ENCODE data around the gene ZNF445.
"Not testable (repeated sequence)": the region's sequence is repeated elsewhere in the genome, so short reads cannot be mapped to it uniquely, and the experiment has no call there.

Gene ZNF445

GRCh38 chr3:44414517-44415090, 62.9 kb downstream of the ZNF445 start:
- H3K9me3 Mint-ChIP-seq, result no peaks in the 10 kb centered on the region
- ATAC-seq, result no peak
- H3K27ac Mint-ChIP-seq, result no peak overlapping the region
- H3K36me3 Mint-ChIP-seq (ENCODE audit: low read depth), result no peaks in the 10 kb centered on the region
- no peaks in the 10 kb centered on the region for H3K4me1 Mint-ChIP-seq
- no peak for DNase-seq
- H3K27me3 Mint-ChIP-seq, result no peaks in the 10 kb centered on the region
- no peak overlapping the region for H3K4me3 Mint-ChIP-seq

- Mint-ChIP-seq H3K27ac (no peak overlapping the region), H3K4me3 (no peak overlapping the region)
Observed at GRCh38 chr3:44412365-44412764, 65.1 kb downstream of the ZNF445 start.

GRCh38 chr3:44411031-44411645, 66.3 kb downstream of the ZNF445 start:
- Mint-ChIP-seq H3K36me3 (ENCODE audit: low read depth) (no peaks in the 10 kb centered on the region), H3K4me1 (no peaks in the 10 kb centered on the region), H3K4me3 (no peak overlapping the region), H3K27me3 (no peaks in the 10 kb centered on the region), H3K9me3 (no peaks in the 10 kb centered on the region), H3K27ac (no peak overlapping the region)
- DNase-seq, result no peak
- no peak for ATAC-seq

More at GRCh38 chr3:44412365-44412764, 65.1 kb downstream of the ZNF445 start:
- Mint-ChIP-seq H3K4me1 (no peaks in the 10 kb centered on the region), H3K9me3 (no peaks in the 10 kb centered on the region), H3K27me3 (no peaks in the 10 kb centered on the region), H3K36me3 (ENCODE audit: low read depth) (no peaks in the 10 kb centered on the region)
- ATAC-seq (no peak), DNase-seq (no peak)

GRCh38 chr3:44409640-44410410, 67.6 kb downstream of the ZNF445 start:
- H3K9me3 Mint-ChIP-seq, result no peaks in the 10 kb centered on the region
- ATAC-seq (no peak), DNase-seq (no peak)
- H3K4me3 Mint-ChIP-seq, result no peak overlapping the region
- H3K27ac Mint-ChIP-seq, result no peak overlapping the region
- no peaks in the 10 kb centered on the region for H3K36me3 Mint-ChIP-seq (ENCODE audit: low read depth)
- H3K27me3 Mint-ChIP-seq, result no peaks in the 10 kb centered on the region
- no peaks in the 10 kb centered on the region for H3K4me1 Mint-ChIP-seq

GRCh38 chr3:44402548-44402947, 74.9 kb downstream of the ZNF445 start:
- no peak overlapping the region for H3K27ac Mint-ChIP-seq
- ATAC-seq (no peak), DNase-seq (no peak)
- H3K9me3 Mint-ChIP-seq, result no peaks in the 10 kb centered on the region
- H3K4me1 Mint-ChIP-seq, result no peaks in the 10 kb centered on the region
- no peaks in the 10 kb centered on the region for H3K27me3 Mint-ChIP-seq
- peaks cover 1% of the 10 kb centered on the region for H3K36me3 Mint-ChIP-seq (ENCODE audit: low read depth)
- H3K4me3 Mint-ChIP-seq, result no peak overlapping the region

GRCh38 chr3:44400771-44401170, 76.7 kb downstream of the ZNF445 start:
- Mint-ChIP-seq H3K9me3 (no peaks in the 10 kb centered on the region), H3K27ac (no peak overlapping the region), H3K36me3 (ENCODE audit: low read depth) (peaks cover 1% of the 10 kb centered on the region), H3K4me3 (no peak overlapping the region), H3K27me3 (no peaks in the 10 kb centered on the region), H3K4me1 (no peaks in the 10 kb centered on the region)
- DNase-seq (no peak), ATAC-seq (no peak)

GRCh38 chr3:44398853-44399252, 78.6 kb downstream of the ZNF445 start:
- H3K4me1 Mint-ChIP-seq, result no peaks in the 10 kb centered on the region
- no peaks in the 10 kb centered on the region for H3K27me3 Mint-ChIP-seq
- no peak overlapping the region for H3K4me3 Mint-ChIP-seq
- no peak for DNase-seq
- no peak overlapping the region for H3K27ac Mint-ChIP-seq
- no peak for ATAC-seq
- H3K36me3 Mint-ChIP-seq (ENCODE audit: low read depth), result peaks cover under 1% of the 10 kb centered on the region
- H3K9me3 Mint-ChIP-seq, result no peaks in the 10 kb centered on the region

- DNase-seq; H3K9me3 Mint-ChIP-seq; H3K4me1 Mint-ChIP-seq; H3K27me3 Mint-ChIP-seq; H3K4me3 Mint-ChIP-seq; H3K36me3 Mint-ChIP-seq (ENCODE audit: low read depth); ATAC-seq; H3K27ac Mint-ChIP-seq: not testable (repeated sequence)
Observed at GRCh38 chr3:44398271-44398670, 79.2 kb downstream of the ZNF445 start.

GRCh38 chr3:44396200-44397171, 81.0 kb downstream of the ZNF445 start:
- DNase-seq, result no peak
- Mint-ChIP-seq H3K4me3 (no peak overlapping the region), H3K9me3 (no peaks in the 10 kb centered on the region), H3K36me3 (ENCODE audit: low read depth) (no peaks in the 10 kb centered on the region), H3K27ac (no peak overlapping the region), H3K27me3 (no peaks in the 10 kb centered on the region), H3K4me1 (no peaks in the 10 kb centered on the region)
- ATAC-seq, result no peak

GRCh38 chr3:44395714-44396113, 81.8 kb downstream of the ZNF445 start:
- H3K4me1 Mint-ChIP-seq, result no peaks in the 10 kb centered on the region
- DNase-seq (no peak), ATAC-seq (no peak)
- no peak overlapping the region for H3K4me3 Mint-ChIP-seq
- H3K36me3 Mint-ChIP-seq (ENCODE audit: low read depth), result no peaks in the 10 kb centered on the region
- H3K27ac Mint-ChIP-seq, result no peak overlapping the region
- no peaks in the 10 kb centered on the region for H3K9me3 Mint-ChIP-seq
- no peaks in the 10 kb centered on the region for H3K27me3 Mint-ChIP-seq

- H3K27ac Mint-ChIP-seq, result no peak overlapping the region
- H3K36me3 Mint-ChIP-seq (ENCODE audit: low read depth), result peaks cover 1% of the 10 kb centered on the region
- no peaks in the 10 kb centered on the region for H3K27me3 Mint-ChIP-seq
- no peaks in the 10 kb centered on the region for H3K4me1 Mint-ChIP-seq
- H3K4me3 Mint-ChIP-seq, result no peak overlapping the region
- ATAC-seq, result no peak
- no peaks in the 10 kb centered on the region for H3K9me3 Mint-ChIP-seq
- DNase-seq, result no peak
Observed at GRCh38 chr3:44392489-44392888, 85.0 kb downstream of the ZNF445 start.

GRCh38 chr3:44387404-44387803, 90.1 kb downstream of the ZNF445 start:
- Mint-ChIP-seq H3K27me3 (no peaks in the 10 kb centered on the region), H3K9me3 (peaks cover 8% of the 10 kb centered on the region), H3K4me1 (no peaks in the 10 kb centered on the region), H3K36me3 (ENCODE audit: low read depth) (peaks cover 1% of the 10 kb centered on the region), H3K4me3 (no peak overlapping the region), H3K27ac (no peak overlapping the region)
- ATAC-seq (no peak), DNase-seq (no peak)
